Lung (tissue), 12 donors: Measurements from ENCODE around the gene LCN10. TPM values are rescaled to one million over a fixed set of nuclear protein-coding genes. Genes with fewer than 3 reads are reported as not detected.

Experiments
- ATAC-seq: fragments of 200-7000 bp; cut with Tn5 transposase; one replicate; pipeline ENCODE4 v1.9.1; 2020; ENCODE audit warnings: moderate number of reproducible peaks; ENCODE audit not compliant: insufficient read depth, low FRiP score
- DNase-seq, 3 donors: peaks; one replicate each; pipeline ENCODE4 v3.0.0-alpha.2; 2013 to 2017
- H3K27ac ChIP-seq, 2 donors: one replicate each; pipeline ENCODE4 v1.5.1; 2013; ENCODE audit warnings: mild to moderate bottlenecking in 2 of 2, moderate library complexity in 2 of 2, control low read depth in 1 of 2, inconsistent platforms in 1 of 2, low read depth in 1 of 2, low read length in 1 of 2
- H3K27me3 ChIP-seq, 3 donors: one replicate each; pipeline ENCODE4 v1.5.1; 2013; ENCODE audit warnings: low read length in 2 of 3; ENCODE audit not compliant: control insufficient read depth in 3 of 3, insufficient read depth in 3 of 3
- H3K36me3 ChIP-seq, 4 donors: one replicate each; pipeline ENCODE4 v1.5.1; 2013; ENCODE audit warnings: low read length in 4 of 4, mild to moderate bottlenecking in 1 of 4, moderate library complexity in 1 of 4; ENCODE audit not compliant: control insufficient read depth in 4 of 4, insufficient read depth in 4 of 4
- H3K4me1 ChIP-seq, 5 donors: one replicate each; pipeline ENCODE4 v1.5.1; 2013; ENCODE audit warnings: low read length in 5 of 5, mild to moderate bottlenecking in 2 of 5, moderate library complexity in 1 of 5; ENCODE audit not compliant: control insufficient read depth in 5 of 5, insufficient read depth in 5 of 5
- H3K4me3 ChIP-seq: one replicate; pipeline ENCODE4 v1.5.1; 2013; ENCODE audit warnings: mild to moderate bottlenecking, control low read depth, moderate library complexity
- H3K9ac ChIP-seq, 2 donors: one replicate each; pipeline ENCODE4 v1.5.1; 2013; ENCODE audit warnings: low read length in 2 of 2, control low read depth in 1 of 2; ENCODE audit not compliant: insufficient read depth in 1 of 2
- H3K9me3 ChIP-seq, 4 donors: one replicate each; pipeline ENCODE4 v1.5.1; 2013; ENCODE audit warnings: low read length in 3 of 4, mild to moderate bottlenecking in 1 of 4, moderate library complexity in 1 of 4; ENCODE audit not compliant: control insufficient read depth in 4 of 4, insufficient read depth in 3 of 4
- WGBS, 2 donors: extraction: QIAGEN DNeasy Blood & Tissue Kit; methylation state at CpG; one replicate each; pipeline ENCODE4 v1.1.7; 2013; 5-methylcytosine and 5-hydroxymethylcytosine counted together
- polyA plus RNA-seq, 2 donors: library from polyadenylated mRNA; stranded (reverse); fragments of 200-250 nt; gene quantifications; one replicate each; pipeline ENCODE4 v1.2.1, GENCODE V29; 2013
- total RNA-seq, 2 donors: library from RNA; depleted of rRNA in 1 of 2; stranded (reverse); fragments of >200 nt in 1 of 2; gene quantifications; one replicate each; pipeline ENCODE4 v1.2.1, GENCODE V29; 2014 to 2021
- TF ChIP-seq, protein P1 (sequence below): IDR thresholded peaks from 2 replicates; pipeline ENCODE4 v1.5.1; 2012; ENCODE audit warnings: mild to moderate bottlenecking; ENCODE audit errors: control extremely low read depth, extremely low read depth
- donor health status: control.
- donor health status: control.
- donor health status: Bipolar disorder and iron deficiency.
- donor health status: healthy.
- donor health status: DM: yes; HTN: yes; CAD: no.

LCN10 gene
- total and polyA plus RNA-seq, 4 donors, result 0.72 to 6.4 (median 4.7) TPM; not detected in 1

DNA sequence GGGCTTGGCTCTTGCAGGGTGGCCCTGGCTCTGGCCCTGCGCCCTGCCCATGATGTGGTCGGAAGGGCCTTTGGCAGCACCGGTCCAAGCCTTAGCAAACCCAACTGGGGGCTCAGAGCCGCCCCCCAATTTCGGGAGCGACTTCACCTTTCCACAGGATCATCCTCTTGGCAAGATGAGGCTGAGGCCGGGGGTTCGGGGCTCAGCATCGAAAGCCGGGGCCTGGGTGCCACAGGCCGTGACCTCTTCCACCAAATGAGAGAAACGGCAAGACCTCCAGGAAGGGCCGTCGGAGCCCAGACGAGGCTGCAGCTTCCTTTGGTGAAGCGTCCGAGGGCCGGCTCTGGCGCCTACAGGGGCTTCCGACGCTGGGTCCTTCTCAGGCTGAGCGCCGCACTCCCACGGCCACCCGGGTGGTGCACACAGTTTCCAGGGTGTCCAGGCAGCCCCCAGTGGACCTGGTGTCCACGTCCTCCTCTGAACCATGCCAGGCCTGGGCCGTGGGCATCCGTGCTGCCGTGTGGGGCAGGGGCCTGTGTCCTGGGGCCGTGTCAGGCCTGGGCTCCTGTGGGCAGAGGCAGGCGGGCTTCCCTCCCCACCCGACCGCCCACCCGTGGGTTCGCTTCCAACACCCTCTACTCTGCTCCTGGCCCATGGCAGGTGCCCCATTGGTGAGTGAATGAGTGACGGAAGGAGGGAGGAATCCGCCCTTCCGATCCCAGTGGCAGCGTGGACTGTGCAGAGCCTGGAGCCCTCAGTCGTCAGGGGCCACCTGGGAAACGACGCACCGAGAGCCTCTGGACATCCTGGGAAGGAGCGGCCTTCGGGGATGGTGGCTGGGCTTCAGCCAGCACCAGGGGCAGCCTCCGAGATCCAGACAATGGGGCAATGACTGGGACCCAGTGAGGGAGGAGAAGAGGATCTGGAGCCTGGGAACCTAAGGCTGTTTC, 50.3 kb downstream of the LCN10 start:
- Histone ChIP-seq H3K9me3 (no peaks in the 10 kb centered on the region), H3K9ac (no peak overlapping the region), H3K27ac (no peak overlapping the region), H3K27me3 (no peaks in the 10 kb centered on the region), H3K36me3 (no peaks in the 10 kb centered on the region), H3K4me3 (no peak overlapping the region), H3K4me1 (peaks cover 0 to 21% (median 17%) of the 10 kb centered on the region in 5 donors)
- DNase-seq (no peak), ATAC-seq (no peak)
- TF ChIP-seq, protein P1, sequence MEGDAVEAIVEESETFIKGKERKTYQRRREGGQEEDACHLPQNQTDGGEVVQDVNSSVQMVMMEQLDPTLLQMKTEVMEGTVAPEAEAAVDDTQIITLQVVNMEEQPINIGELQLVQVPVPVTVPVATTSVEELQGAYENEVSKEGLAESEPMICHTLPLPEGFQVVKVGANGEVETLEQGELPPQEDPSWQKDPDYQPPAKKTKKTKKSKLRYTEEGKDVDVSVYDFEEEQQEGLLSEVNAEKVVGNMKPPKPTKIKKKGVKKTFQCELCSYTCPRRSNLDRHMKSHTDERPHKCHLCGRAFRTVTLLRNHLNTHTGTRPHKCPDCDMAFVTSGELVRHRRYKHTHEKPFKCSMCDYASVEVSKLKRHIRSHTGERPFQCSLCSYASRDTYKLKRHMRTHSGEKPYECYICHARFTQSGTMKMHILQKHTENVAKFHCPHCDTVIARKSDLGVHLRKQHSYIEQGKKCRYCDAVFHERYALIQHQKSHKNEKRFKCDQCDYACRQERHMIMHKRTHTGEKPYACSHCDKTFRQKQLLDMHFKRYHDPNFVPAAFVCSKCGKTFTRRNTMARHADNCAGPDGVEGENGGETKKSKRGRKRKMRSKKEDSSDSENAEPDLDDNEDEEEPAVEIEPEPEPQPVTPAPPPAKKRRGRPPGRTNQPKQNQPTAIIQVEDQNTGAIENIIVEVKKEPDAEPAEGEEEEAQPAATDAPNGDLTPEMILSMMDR, result no peak
- WGBS, 2 donors, result 85 to 88% methylated on average over 46 of the region's 46 CpGs

- H3K4me1 ChIP-seq, result peaks cover 0 to 16% (median 16%) of the 10 kb centered on the region in 5 donors
Measured at GRCh38 chr9:136691316-136692184, 51.2 kb downstream of the LCN10 start.

GRCh38 chr9:136690806-136691261, 51.9 kb downstream of the LCN10 start:
- TF ChIP-seq, protein P1, result no peak
- ATAC-seq (no peak), DNase-seq (no peak)
- Histone ChIP-seq H3K4me3 (no peak overlapping the region), H3K9ac (no peak overlapping the region), H3K9me3 (no peaks in the 10 kb centered on the region), H3K27ac (peak overlapping the region; percentile 38 to 81), H3K4me1 (peaks cover under 1 to 23% (median 17%) of the 10 kb centered on the region in 5 donors), H3K36me3 (no peaks in the 10 kb centered on the region), H3K27me3 (no peaks in the 10 kb centered on the region)
- 68 to 80% methylated on average over 15 of the region's 15 CpGs for WGBS, 2 donors

More at GRCh38 chr9:136691316-136692184, 51.2 kb downstream of the LCN10 start:
- TF ChIP-seq, protein P1, result no peak
- ATAC-seq (no peak), DNase-seq (no peak)
- Histone ChIP-seq H3K9me3 (no peaks in the 10 kb centered on the region), H3K9ac (no peak overlapping the region), H3K27ac (peak overlapping the region in 1 of 2 donors; percentile 27), H3K27me3 (no peaks in the 10 kb centered on the region), H3K4me3 (no peak overlapping the region), H3K36me3 (no peaks in the 10 kb centered on the region)
- 92 to 96% methylated on average over 26 to 29 of the region's 29 CpGs for WGBS, 2 donors
